ENCODE results near the gene TTC9C. TPM values are rescaled to one million over a fixed set of nuclear protein-coding genes. Genes with fewer than 3 reads are reported as not detected.
"Not testable (repeated sequence)": the region's sequence is repeated elsewhere in the genome, so short reads cannot be mapped to it uniquely, and the experiment has no call there.

The TTC9C gene
- total and polyA plus RNA-seq, 3 experiments from 2014 or later: 22.2 to 37.2 (median 36.7) TPM

DNA sequence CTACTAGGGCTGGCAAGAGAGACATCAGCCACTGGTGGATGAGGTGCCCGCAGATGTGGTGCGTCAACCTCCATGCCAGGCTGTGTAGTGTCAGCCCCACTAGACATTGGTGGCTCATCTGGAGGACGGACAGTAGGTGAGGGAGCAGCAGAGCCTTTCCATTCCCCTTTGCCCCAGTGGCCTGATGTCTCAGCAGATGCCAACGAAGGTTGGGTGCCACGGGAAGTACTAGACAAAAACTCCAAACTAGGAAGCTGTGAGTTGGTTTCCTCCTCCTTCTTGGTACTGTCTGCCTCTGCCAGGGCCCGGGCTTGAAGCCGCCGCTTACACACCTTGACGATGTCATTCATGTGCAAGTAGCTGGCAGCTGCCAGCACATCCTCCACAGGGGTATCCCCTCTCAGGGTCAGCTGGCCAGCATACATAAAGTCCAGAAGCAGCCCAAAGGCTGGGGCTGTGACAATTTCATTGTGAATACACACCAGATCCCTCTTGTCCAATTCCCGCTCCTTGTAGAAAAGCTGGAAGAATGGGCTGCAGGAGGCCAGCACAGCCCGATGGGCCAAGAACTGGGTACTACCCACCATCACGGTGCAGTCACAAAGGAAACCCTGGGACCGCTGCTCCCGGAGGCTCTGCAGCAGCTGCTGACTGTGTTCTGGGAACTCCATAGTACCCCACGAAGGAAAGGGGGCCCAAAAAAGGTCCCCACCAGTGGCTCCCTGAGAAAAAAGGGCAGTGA, 24.9 kb downstream of the TTC9C start:
- Histone ChIP-seq H3K27ac (ENCODE audit: low read depth, low read length) (peak overlapping the region; percentile 91), H3K27me3 (ENCODE audit: insufficient read depth, low read length, poor library complexity, severe bottlenecking) (no peaks in the 10 kb centered on the region), H3K9me3 (ENCODE audit: low read length) (no peaks in the 10 kb centered on the region), H3K36me3 (ENCODE audit: insufficient read depth, low read length) (peaks cover 14% of the 10 kb centered on the region), H3K4me3 (ENCODE audit: low read length) (peak overlapping the region; percentile 99), H3K4me1 (ENCODE audit: insufficient read depth, low read length) (peaks cover 22% of the 10 kb centered on the region)
- Mint-ChIP-seq H3K27me3 (no peaks in the 10 kb centered on the region), H3K9me3 (no peaks in the 10 kb centered on the region), H3K4me1 (peaks cover 26 to 43% (median 36%) of the 10 kb centered on the region in 3 donors), H3K27ac (peak overlapping the region; percentile 83 to 99 (median 98)), H3K4me3 (peak overlapping the region; percentile 91 to 100 (median 99)), H3K36me3 (peaks cover 0 to 30% (median 3%) of the 10 kb centered on the region in 3 donors)
- ChIA-PET POLR2A (interaction anchor here (0.6 to 3.2 kb wide), 21 partner anchors 18 to 179 kb away, joined by 3 to 70 read pairs (median 5); partner anchors contain the start of genes B3GAT3, BSCL2, C11orf98 and CSKMT), CTCF (interaction anchor here (0.8 to 3.6 kb wide), 19 partner anchors 9 to 193 kb away, joined by 3 to 36 read pairs (median 5); partner anchors contain the start of genes HNRNPUL2, POLR2G, SLC3A2 and TAF6L)
- no peak for DNase-seq

DNA sequence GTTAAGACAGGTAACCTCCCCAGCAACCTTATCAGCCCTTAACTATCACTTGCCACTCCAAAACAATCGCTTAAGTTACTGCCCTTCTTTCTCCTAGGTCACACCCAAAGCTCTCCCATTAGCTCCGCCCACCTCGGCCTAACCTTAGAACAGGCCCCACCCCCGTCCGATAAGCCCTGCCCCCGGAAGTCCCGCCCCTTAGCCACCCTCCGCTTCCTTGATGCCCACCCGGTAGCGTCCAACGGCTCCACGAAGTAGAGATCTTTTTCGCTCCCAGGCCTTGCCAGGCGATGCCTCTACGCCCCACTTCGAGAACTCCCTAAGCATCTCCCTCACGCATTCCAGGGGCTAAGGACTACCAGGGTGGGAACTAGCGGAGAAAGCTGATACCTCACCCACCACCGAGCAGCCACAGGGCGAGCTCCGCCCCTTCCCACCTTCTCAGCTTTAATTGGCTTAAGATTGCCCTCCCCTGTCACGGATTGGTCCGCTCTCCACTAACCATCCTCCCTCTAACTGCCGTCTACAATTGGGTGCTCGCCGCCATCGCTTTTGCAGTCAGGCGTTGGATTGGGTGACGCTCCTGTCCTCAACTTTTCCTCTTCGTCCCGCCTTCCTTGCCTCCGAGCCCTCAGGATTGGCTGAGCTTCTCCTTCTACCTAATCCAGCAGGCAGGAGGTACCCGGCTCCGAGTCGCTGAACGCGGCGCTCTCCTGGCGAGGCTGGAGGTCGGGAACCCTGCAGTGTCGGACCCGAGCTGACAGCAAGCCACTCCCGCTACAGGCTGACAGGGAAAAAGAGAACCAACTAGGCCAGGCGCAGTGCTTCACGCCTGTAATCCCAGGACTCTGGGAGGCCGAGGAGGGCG, 25.7 kb downstream of the TTC9C start, which contains the start of gene ZBTB3:
ZBTB3 (minus strand) TSS at position 425 of the 868 bp plus-strand sequence. CDS start 496 bp downstream, outside the sequence.
- peaks cover 0 to 27% (median under 1%) of the 10 kb centered on the region in 3 donors for H3K36me3 Mint-ChIP-seq
- peaks cover 14% of the 10 kb centered on the region for H3K36me3 ChIP-seq (ENCODE audit: insufficient read depth, low read length)
- H3K4me1 ChIP-seq (ENCODE audit: insufficient read depth, low read length): peaks cover 22% of the 10 kb centered on the region
- ChIA-PET POLR2A (interaction anchor here (0.5 to 3.2 kb wide), 23 partner anchors 13 to 180 kb away, joined by 3 to 70 read pairs (median 5); partner anchors contain the start of genes B3GAT3, BSCL2, C11orf98 and CSKMT), CTCF (interaction anchor here (0.8 to 3.6 kb wide), 20 partner anchors 10 to 194 kb away, joined by 3 to 36 read pairs (median 4); partner anchors contain the start of genes HNRNPUL2, NXF1, SLC3A2 and TAF6L)
- H3K27me3 ChIP-seq (ENCODE audit: insufficient read depth, low read length, poor library complexity, severe bottlenecking): no peaks in the 10 kb centered on the region
- H3K27ac ChIP-seq (ENCODE audit: low read depth, low read length): peak within 1 kb of the TSS; percentile 91
- no peaks in the 10 kb centered on the region for H3K9me3 Mint-ChIP-seq
- H3K4me3 Mint-ChIP-seq: peak within 1 kb of the TSS; percentile 91 to 100 (median 99)
- H3K4me3 ChIP-seq (ENCODE audit: low read length): peak within 1 kb of the TSS; percentile 99
- H3K27ac Mint-ChIP-seq: peak within 1 kb of the TSS; percentile 83 to 99 (median 98)
- no peaks in the 10 kb centered on the region for H3K9me3 ChIP-seq (ENCODE audit: low read length)
- peaks cover 24 to 40% (median 33%) of the 10 kb centered on the region in 3 donors for H3K4me1 Mint-ChIP-seq
- no peaks in the 10 kb centered on the region for H3K27me3 Mint-ChIP-seq
- DNase-seq: peak; percentile 95 to 99 (median 98)

DNA sequence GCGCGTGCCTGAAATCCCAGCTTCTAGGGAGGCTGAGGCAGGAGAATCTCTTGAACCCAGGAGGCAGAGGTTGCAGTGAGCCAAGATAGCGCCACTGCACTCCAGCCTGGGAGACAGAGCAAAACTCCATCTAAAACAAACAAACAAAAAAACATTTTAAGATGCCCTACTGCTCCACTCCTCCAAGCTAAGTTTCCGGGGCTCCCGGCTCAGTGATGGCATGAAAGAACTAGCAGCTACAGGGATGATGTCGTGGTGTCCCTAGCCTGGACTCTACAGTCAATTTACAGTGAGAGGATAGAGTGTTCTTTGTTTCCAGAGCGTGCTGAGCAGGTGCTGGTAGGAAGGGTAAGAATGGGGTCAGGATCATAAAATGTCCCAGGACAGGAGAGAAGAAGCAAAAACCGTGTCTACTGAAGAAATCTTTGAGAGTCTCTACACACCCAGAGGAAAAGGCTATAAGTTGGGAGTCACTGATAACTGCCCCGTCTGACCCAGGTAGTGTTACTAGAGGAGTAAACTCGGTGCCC, 26.9 kb downstream of the TTC9C start:
- Mint-ChIP-seq H3K36me3 (peaks cover 0 to 18% (median 0%) of the 10 kb centered on the region in 3 donors), H3K27ac (peak overlapping the region in 4 of 8 donors; percentile 1 to 69 (median 57)), H3K9me3 (no peaks in the 10 kb centered on the region), H3K4me1 (peaks cover 21 to 30% (median 28%) of the 10 kb centered on the region in 3 donors), H3K4me3 (peak overlapping the region in 5 of 7 donors; percentile 30 to 99 (median 63)), H3K27me3 (no peaks in the 10 kb centered on the region)
- no peaks in the 10 kb centered on the region for H3K27me3 ChIP-seq (ENCODE audit: insufficient read depth, low read length, poor library complexity, severe bottlenecking)
- ChIA-PET POLR2A (interaction anchor here (0.8 to 3.2 kb wide), 5 partner anchors 16 to 133 kb away, joined by 3 to 32 read pairs (median 21); partner anchors contain the start of genes B3GAT3, GNG3, TAF6L and TMEM179B), CTCF (interaction anchor here (0.6 to 3.6 kb wide), 2 partner anchors 14 to 51 kb away, joined by 3 to 31 read pairs; partner anchors contain the start of gene TAF6L)
- peaks cover 21% of the 10 kb centered on the region for H3K4me1 ChIP-seq (ENCODE audit: insufficient read depth, low read length)
- H3K27ac ChIP-seq (ENCODE audit: low read depth, low read length): no peak overlapping the region
- peaks cover 14% of the 10 kb centered on the region for H3K36me3 ChIP-seq (ENCODE audit: insufficient read depth, low read length)
- DNase-seq: no peak
- H3K9me3 ChIP-seq (ENCODE audit: low read length): no peaks in the 10 kb centered on the region
- no peak overlapping the region for H3K4me3 ChIP-seq (ENCODE audit: low read length)

DNA sequence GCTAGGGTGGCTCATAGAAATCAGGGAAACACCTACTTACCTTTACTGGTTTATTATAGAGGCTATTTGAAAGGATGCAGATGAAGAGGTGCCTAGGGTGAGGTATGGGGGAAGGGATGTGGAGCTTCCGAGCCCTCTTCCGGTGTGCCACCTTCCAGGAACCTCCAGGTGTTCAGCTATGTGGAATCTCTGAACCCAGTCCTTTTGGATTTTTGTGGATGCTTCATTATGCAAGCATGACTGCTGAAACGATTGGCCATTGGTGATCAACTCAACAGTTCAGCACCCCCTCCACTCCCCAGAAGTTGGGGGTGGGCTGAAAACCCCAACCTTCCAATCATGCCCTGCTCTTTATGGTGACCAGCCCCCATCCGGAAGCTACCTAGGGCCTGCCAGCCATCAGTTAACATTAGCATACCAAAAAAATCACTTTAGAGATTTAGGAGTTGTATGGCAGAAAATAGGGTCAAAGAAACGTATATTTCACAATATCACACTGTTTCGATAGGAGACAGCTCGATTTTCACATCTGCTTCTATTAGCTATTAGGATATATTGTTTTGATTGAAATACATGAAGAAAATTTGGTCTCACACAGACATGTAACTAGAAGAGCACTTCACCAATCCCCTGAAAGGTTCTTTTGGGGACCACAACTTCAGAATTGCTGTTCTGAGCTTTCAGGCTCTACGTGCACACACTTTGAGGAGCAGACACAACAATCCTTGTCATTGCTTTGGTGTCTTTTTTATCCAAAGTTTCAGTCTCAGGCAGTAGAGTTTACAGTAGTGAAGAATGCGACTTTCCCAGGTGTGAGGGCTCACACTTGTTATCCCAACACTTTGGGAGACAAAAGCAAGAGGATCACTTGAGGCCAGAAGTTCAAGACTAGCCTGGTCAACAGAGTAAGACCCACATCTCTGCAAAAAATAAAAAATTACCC, 29.8 kb downstream of the TTC9C start:
- H3K27me3 Mint-ChIP-seq: no peaks in the 10 kb centered on the region
- CTCF ChIA-PET: interaction anchor here (1.5 to 2.4 kb wide), 3 partner anchors 10 to 28 kb away, joined by 4 to 7 read pairs (median 5); no protein-coding TSS in a partner anchor

DNA sequence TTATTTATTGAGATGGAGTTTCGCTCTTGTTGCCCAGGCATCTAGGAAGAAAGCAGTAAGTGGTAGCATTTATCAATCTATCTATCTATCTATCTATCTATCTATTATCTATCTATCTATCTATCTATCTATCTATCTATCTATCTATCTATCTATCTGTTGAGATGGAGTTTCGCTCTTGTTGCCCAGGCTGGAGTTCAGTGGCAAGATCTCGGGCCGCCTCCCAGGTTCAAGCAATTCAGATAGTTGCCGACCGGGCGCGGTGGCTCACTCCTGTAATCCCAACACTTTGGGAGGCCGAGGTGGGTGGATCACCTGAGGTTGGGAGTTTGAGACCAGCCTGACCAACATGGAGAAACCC, 32.6 kb downstream of the TTC9C start:
- H3K4me1 ChIP-seq (ENCODE audit: insufficient read depth, low read length): peaks cover 13% of the 10 kb centered on the region
- Mint-ChIP-seq H3K4me1 (peaks cover 17 to 30% (median 18%) of the 10 kb centered on the region in 3 donors), H3K36me3 (peaks cover 0 to 27% (median 3%) of the 10 kb centered on the region in 3 donors), H3K27ac (peak overlapping the region; percentile 17 to 99 (median 94)), H3K4me3 (peak overlapping the region; percentile 89 to 98 (median 96))
- H3K36me3 ChIP-seq (ENCODE audit: insufficient read depth, low read length); H3K27ac ChIP-seq (ENCODE audit: low read depth, low read length); H3K27me3 Mint-ChIP-seq; H3K9me3 ChIP-seq (ENCODE audit: low read length); H3K27me3 ChIP-seq (ENCODE audit: insufficient read depth, low read length, poor library complexity, severe bottlenecking); H3K9me3 Mint-ChIP-seq; H3K4me3 ChIP-seq (ENCODE audit: low read length); DNase-seq: not testable (repeated sequence)
- CTCF ChIA-PET: interaction anchor here (1.0 to 2.2 kb wide), 6 partner anchors 11 to 121 kb away, joined by 3 to 13 read pairs (median 8); partner anchors contain the start of genes HNRNPUL2, SLC3A2, TAF6L and TMEM179B
- POLR2A ChIA-PET: interaction anchor here (0.5 to 2.3 kb wide), 19 partner anchors 9 to 187 kb away, joined by 3 to 18 read pairs (median 6); partner anchors contain the start of genes C11orf98, CSKMT, EEF1G and HNRNPUL2

More for the DNA sequence above, 29.8 kb downstream of the TTC9C start:
- Mint-ChIP-seq H3K4me1 (peaks cover 29 to 37% (median 30%) of the 10 kb centered on the region in 3 donors), H3K36me3 (peaks cover 0 to 21% (median 1%) of the 10 kb centered on the region in 3 donors), H3K27ac (no peak overlapping the region), H3K4me3 (peak overlapping the region in 1 of 7 donors; percentile 18), H3K9me3 (no peaks in the 10 kb centered on the region)
- H3K36me3 ChIP-seq (ENCODE audit: insufficient read depth, low read length): peaks cover 7% of the 10 kb centered on the region
- no peak overlapping the region for H3K4me3 ChIP-seq (ENCODE audit: low read length)
- H3K4me1 ChIP-seq (ENCODE audit: insufficient read depth, low read length): peaks cover 23% of the 10 kb centered on the region
- H3K27me3 ChIP-seq (ENCODE audit: insufficient read depth, low read length, poor library complexity, severe bottlenecking): no peaks in the 10 kb centered on the region
- no peaks in the 10 kb centered on the region for H3K9me3 ChIP-seq (ENCODE audit: low read length)
- H3K27ac ChIP-seq (ENCODE audit: low read depth, low read length): no peak overlapping the region
- DNase-seq: no peak
- POLR2A ChIA-PET: interaction anchor here (0.8 kb wide), 1 partner anchor 31 kb away, joined by 4 read pairs; the partner anchor contains the start of gene HNRNPUL2

DNA sequence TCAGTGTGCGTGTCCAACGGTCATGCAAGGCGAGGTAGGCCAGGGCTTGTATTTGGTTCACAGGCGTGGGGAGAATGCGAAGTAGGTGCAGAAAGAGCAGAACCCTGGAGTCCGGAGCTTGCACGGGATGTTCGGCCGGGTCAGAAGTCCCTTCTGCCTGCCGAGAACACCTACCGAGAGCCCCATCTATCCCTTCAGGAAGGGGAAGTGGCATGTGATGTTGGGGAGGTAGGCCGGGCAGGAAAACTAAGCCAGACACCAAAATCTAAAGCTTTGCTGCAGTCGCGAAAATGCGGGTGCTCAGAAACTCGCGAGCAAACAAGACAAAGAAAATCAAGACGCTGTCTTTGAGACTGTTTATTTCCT, 42.5 kb downstream of the TTC9C start:
- peaks cover 18 to 34% (median 32%) of the 10 kb centered on the region in 3 donors for H3K4me1 Mint-ChIP-seq
- POLR2A ChIA-PET: interaction anchor here (0.5 to 4.7 kb wide), 16 partner anchors 9 to 215 kb away, joined by 3 to 31 read pairs (median 4); partner anchors contain the start of genes HNRNPUL2, POLR2G, TEX54 and TMEM179B

More for the DNA sequence above, 42.5 kb downstream of the TTC9C start:
- peak overlapping the region; percentile 75 for H3K27ac ChIP-seq (ENCODE audit: low read depth, low read length)
- peaks cover 0 to 44% (median 8%) of the 10 kb centered on the region in 3 donors for H3K36me3 Mint-ChIP-seq
- H3K27ac Mint-ChIP-seq: peak overlapping the region; percentile 85 to 99 (median 95)
- no peak for DNase-seq
- H3K9me3 ChIP-seq (ENCODE audit: low read length): no peaks in the 10 kb centered on the region
- peak overlapping the region; percentile 87 to 96 (median 93) for H3K4me3 Mint-ChIP-seq
- H3K4me3 ChIP-seq (ENCODE audit: low read length): peak overlapping the region; percentile 42
- peaks cover 22% of the 10 kb centered on the region for H3K4me1 ChIP-seq (ENCODE audit: insufficient read depth, low read length)
- H3K27me3 Mint-ChIP-seq: no peaks in the 10 kb centered on the region
- no peaks in the 10 kb centered on the region for H3K9me3 Mint-ChIP-seq
- CTCF ChIA-PET: interaction anchor here (0.7 to 8.3 kb wide), 7 partner anchors 9 to 147 kb away, joined by 3 to 74 read pairs (median 5); partner anchors contain the start of genes POLR2G, STX5, TEX54 and TMEM179B
- H3K27me3 ChIP-seq (ENCODE audit: insufficient read depth, low read length, poor library complexity, severe bottlenecking): no peaks in the 10 kb centered on the region
- H3K36me3 ChIP-seq (ENCODE audit: insufficient read depth, low read length): peaks cover 4% of the 10 kb centered on the region

All from CD8-positive, alpha-beta memory T cell (primary cell).